ENCODE results near the gene IL17RC.

DNA sequence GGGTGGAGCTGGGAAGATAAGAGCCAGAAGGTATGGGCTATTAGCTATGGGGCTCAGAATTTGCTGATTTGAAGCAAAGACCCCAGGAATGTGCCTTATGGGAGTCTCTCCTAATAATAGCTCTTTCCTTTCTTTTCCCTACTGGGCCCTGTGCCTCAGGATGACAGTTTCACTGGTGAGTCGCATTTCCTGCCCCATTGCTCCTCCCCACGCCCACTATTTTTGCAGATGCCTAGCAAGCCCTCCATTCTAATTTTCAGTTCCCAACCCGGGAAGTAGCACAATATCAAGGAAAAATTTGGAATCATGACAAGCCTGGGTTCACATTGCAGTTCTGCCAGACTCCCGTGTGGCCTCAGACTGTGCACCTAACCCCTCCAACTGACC is 13.7 kb upstream of the IL17RC start:
- TF ChIP-seq, protein P1, sequence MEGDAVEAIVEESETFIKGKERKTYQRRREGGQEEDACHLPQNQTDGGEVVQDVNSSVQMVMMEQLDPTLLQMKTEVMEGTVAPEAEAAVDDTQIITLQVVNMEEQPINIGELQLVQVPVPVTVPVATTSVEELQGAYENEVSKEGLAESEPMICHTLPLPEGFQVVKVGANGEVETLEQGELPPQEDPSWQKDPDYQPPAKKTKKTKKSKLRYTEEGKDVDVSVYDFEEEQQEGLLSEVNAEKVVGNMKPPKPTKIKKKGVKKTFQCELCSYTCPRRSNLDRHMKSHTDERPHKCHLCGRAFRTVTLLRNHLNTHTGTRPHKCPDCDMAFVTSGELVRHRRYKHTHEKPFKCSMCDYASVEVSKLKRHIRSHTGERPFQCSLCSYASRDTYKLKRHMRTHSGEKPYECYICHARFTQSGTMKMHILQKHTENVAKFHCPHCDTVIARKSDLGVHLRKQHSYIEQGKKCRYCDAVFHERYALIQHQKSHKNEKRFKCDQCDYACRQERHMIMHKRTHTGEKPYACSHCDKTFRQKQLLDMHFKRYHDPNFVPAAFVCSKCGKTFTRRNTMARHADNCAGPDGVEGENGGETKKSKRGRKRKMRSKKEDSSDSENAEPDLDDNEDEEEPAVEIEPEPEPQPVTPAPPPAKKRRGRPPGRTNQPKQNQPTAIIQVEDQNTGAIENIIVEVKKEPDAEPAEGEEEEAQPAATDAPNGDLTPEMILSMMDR (IDR thresholded peaks at IDR 0.05; ENCODE audit: low read length): no peak
- TF ChIP-seq EZH2 (optimal IDR thresholded peaks at IDR 0.05; ENCODE audit: low read depth, low read length): no peak
- TF ChIP-seq EZH2phosphoT487 (IDR thresholded peaks at IDR 0.05; ENCODE audit: low read length): no peak
